ENCODE results near the gene SPOPL.
"Not testable (repeated sequence)": the region's sequence is repeated elsewhere in the genome, so short reads cannot be mapped to it uniquely, and the experiment has no call there.

DNA sequence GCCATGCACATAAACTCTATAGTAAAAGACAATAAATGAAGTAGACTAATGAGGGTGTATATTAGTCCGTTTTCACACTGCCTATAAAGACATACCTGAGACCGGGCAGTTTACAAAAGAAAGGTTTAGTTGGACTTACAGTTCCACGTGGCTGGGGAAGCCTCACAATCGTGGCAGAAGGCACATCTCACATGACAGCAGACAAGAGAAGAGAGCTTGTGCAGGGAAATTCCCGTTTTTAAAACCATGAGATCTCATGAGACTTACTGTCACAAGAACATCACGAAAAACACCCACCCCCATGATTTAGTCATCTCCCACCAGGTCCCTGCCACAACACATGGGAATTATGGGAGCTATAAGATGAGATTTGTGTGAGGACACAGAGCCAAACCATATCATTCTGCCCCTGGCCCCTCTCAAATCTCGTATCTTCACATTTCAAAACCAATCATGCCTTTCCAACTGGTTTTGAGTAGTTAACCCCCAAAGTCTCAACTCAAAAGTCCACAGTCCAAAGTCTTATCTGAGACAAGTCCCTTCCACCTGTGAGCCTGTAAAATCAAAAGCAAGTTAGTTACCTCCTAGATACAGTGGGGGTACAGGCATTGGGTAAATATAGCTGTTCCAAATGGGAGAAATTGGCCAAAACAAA is 21.6 kb downstream of the SPOPL start:
- TF ChIP-seq, protein P1, sequence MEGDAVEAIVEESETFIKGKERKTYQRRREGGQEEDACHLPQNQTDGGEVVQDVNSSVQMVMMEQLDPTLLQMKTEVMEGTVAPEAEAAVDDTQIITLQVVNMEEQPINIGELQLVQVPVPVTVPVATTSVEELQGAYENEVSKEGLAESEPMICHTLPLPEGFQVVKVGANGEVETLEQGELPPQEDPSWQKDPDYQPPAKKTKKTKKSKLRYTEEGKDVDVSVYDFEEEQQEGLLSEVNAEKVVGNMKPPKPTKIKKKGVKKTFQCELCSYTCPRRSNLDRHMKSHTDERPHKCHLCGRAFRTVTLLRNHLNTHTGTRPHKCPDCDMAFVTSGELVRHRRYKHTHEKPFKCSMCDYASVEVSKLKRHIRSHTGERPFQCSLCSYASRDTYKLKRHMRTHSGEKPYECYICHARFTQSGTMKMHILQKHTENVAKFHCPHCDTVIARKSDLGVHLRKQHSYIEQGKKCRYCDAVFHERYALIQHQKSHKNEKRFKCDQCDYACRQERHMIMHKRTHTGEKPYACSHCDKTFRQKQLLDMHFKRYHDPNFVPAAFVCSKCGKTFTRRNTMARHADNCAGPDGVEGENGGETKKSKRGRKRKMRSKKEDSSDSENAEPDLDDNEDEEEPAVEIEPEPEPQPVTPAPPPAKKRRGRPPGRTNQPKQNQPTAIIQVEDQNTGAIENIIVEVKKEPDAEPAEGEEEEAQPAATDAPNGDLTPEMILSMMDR (IDR thresholded peaks at IDR 0.05) = not testable (repeated sequence)
- TF ChIP-seq POLR2A (IDR thresholded peaks at IDR 0.05) = not testable (repeated sequence)
